ENCODE results near the gene EFEMP1.

Gene EFEMP1

DNA sequence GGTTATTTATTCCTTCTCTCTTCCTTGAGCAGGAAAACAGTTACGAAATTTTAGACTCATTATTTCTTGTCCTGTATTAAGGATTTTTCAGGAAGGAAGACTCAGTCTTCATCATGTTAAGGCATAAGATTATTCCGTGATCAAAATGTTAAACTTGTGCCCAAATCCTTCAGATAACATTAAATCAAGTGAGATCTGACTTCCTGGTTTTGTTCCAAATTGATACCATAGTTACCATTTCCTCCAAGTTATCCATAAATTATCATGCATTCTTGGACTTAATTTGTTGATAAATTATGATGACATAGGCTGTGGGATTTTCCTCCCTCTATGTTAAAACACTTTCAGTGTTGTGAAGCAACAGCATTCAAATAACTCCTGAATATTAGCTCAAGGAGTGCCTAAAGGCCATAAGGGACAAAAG lies 31.9 kb downstream of the EFEMP1 start:
- no peak for DNase-seq

DNA sequence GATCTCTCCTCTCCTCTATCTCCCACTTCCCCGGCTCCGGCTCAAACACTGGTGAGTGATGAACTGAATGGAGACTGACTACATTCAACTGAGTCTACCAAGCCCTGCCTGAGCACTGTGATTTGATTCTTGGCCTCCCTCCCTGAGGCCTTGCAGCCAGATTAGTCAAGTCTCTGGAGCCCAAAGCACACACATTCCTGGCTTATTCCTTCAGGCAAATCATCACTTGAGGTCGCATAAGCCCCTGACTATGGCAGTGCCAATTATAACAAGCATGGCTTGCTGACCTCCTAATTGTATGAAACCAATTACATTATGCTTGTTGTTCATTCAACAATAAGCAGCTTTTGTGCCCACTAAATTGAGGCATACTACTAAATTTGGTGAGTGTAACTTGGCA lies 34.6 kb downstream of the EFEMP1 start:
- no peak for DNase-seq

DNA sequence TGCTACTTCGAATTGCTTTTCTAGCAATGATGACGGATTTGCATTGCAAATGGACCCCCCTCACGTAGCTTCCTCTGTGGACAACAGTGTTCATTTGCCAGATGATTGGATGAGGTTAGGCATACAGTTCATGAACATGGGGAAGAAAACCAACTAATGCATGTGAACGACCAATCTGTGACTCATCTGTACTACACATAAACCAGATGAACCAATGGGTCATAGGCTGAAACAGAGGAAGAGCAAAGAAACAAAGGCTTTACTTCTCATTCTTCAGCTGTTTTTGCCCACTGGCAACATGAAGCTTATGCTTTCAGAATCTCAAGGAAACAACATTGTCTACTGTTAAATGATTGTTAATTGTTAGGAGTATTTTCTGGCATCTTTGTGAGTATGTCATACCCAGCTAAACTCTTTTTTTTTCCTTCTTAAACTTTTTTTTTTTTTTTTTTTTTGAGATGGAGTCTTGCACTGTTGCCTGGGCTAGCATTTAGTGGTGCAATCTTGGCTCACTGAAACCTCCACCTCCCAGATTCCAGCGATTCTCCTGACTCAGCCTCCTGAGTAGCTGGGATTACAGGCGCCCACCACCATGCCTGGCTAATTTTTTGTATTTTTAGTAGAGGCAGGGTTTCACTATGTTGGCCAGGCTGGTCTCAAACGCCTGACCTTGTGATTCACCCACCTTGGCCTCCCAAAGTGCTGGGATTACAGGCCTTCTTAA lies 35.5 kb downstream of the EFEMP1 start:
- DNase-seq = no peak

DNA sequence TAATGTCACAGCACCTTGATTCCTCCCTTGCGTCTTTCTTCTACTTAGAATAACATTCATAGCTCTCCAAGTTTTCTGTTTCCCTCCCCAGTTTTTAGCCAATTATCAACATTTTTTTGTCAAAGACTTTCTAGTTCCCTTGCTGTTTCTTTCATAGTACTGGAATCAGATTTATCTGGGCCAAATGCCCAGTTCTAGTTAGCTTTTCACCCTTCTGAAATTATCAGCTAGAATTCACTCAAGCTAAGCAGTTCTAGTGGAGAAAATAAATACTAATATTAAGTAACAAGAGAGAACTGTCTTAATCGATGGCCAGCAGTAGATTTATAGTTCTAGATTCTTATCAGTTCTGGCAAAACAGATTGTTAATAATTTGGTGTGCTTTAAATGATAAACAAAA lies 36.2 kb downstream of the EFEMP1 start:
- DNase-seq = no peak

DNA sequence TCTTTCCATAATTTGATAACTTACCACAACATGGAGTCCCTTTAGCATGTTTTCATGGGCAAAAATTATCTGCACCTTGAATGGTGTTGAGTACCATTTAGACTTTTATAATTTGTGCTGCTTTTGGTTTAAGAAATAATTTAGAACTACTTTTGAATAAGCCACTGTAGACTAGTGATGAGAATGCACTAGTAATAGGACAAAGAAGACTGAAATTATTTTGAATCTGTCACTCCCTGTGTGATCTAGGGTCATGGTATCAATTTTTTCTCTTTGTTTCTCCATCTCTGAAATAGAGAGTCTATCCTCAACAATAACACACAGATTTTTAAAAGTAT lies 37.7 kb downstream of the EFEMP1 start:
- DNase-seq = no peak

DNA sequence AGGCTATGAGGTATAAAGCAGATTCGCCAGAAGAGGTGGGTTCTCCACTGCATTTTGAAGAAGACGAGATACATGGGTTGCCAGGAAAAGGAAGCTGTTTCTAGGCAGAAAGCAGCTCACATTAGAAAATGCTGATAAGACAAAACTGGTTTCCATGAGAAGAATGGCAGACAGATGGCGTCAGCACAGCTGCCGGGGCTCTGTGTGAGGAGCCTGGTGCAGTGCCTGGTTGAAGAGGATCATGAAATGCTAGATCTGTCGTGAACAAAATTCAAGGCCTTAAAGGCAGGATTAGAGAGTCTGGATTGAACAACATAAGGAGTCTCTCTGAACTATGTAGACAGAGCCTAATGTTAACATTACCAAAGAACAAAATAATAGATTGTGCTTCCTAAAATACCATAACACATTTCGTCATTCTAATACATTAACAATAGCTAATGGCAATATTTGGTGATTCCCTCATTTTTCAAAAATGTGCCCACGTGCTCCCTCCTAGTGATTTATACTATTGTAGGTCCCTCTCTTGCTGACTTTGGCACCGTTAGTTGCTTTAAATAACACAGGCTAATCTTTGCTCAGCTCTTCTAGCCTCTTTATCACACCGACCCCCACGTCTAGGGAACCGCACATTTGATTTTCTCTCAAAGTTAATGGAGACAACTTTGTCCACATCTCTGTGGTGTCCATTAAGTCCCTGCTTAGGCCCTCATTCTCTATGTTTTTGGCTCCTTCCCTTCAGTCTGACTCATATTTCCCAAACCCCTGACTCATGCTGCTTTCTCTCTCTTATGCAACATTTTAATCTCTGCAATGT lies 38.2 kb downstream of the EFEMP1 start:
- DNase-seq = no peak

DNA sequence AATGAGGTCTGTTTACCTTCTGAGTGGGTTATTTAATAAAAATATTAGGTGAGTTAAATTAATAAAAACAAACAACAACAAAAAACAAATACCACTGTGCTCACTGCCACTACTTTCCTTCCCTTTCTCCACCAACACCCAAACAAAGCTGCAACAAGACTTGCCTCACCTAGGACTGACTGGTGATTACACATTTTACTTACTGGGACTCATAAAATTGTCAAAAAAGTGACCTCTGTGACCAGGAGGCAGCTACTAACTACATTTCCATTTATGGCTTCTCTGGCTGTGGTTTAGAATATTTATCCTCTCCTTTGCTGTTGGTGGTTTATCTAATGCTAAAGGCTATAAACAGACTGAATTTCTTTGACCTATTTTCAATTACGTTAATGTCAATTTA lies 39.8 kb downstream of the EFEMP1 start:
- no peak for DNase-seq

DNA sequence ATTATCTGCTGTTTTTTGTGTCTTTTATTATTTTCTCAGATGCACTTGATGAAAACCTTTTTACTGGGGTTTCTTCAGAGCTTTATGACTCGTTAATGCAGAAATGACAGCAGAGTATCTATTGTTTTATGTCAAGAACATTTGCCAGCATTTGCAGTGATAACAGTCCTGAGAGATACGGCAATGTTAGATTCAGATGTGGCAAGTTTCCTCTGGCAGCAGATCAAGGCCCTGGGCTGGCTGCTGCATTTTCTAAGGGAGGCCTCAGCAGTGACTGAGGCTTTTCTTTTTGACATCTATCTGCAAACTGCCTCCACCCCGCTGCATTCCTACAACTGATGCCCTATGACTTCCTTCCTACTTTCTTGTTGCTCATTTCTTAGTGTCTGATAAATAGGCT lies 40.2 kb downstream of the EFEMP1 start:
- no peak for DNase-seq

DNA sequence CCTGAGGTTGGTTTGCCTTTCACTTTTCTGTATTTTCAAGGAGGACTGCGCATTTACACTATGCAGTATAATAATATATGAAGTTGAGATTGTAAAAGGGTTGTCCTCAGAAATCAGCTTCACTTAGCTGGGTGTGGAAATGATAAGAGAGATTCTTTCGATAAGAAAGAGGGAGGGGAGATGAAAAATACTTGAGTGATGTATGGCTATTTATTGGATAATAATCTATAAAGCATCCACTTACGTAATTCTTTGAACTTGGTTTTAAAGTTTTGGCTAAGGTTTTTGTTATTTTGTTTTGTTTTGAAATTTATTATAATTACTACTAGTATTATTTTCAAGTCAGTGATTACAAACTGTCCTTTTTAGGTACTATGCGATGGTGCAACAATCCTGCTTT lies 40.6 kb downstream of the EFEMP1 start:
- DNase-seq = no peak

DNA sequence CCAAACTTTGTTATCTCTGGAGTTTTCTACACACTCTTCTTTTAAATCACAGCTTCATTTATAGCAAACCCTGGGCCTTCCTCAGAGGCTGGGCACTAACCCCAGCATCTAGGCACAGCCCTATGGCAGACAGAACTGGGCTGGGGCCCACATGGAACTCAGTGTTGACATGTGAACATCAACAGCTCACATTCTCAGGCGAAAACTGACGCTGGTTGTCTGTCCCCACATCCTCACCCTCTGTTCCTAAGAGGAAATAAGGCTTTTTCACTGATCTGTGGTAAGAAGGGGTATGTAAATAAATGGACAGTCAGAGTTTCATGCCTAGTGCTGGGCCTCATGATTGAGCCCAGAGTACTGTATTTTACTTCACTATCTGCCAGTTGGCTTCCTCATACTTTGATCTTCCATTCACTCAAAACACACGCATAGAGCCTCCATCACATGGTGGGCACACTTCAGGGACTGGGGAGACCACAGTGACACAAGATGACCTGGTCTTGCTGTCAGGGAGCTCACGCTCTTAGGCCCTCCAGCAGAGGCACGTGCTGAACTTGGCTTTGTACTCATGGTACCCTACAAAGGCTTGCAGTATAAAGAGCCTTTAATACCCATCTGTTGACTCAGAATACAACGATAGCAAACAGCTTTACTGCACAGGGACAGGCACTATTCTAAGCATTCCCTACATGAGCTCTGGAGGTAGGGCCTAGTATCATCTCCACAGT lies 43.0 kb downstream of the EFEMP1 start:
- DNase-seq = no peak

DNA sequence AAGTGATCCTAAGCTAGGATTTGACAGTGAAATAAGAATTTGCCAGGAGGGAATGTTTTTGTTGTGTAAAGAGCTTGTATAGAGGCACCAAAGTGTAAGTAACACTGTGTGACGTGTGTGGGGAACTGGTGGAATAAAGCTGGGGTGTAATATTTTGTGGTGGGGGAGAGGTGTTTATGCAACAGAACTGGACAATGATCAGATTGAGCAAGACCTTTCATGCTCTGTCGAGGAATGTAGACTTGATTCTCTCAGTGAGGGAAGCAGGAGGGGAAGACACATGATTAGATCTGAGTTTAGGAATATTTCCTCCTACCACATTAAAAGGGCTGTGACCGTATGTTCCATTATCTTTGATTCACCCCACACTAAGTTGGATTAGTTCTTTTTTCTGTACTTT lies 43.6 kb downstream of the EFEMP1 start:
- no peak for DNase-seq

DNA sequence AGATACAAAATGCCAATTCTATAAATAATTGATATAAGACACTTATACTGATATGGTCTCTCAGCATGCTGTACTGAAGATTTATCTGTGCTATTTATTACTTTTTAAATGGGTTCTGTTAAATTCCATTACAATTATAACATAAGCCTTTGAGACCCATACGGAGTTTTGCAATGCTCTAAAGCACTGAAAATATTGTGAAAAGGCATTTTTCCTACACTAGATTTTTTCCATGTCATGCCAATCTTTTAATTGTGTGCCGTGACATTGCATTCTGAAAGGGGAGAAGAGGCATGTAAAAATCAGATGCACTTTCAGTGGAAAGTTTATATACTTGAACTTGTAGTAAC lies 46.5 kb downstream of the EFEMP1 start:
- no peak for DNase-seq

DNA sequence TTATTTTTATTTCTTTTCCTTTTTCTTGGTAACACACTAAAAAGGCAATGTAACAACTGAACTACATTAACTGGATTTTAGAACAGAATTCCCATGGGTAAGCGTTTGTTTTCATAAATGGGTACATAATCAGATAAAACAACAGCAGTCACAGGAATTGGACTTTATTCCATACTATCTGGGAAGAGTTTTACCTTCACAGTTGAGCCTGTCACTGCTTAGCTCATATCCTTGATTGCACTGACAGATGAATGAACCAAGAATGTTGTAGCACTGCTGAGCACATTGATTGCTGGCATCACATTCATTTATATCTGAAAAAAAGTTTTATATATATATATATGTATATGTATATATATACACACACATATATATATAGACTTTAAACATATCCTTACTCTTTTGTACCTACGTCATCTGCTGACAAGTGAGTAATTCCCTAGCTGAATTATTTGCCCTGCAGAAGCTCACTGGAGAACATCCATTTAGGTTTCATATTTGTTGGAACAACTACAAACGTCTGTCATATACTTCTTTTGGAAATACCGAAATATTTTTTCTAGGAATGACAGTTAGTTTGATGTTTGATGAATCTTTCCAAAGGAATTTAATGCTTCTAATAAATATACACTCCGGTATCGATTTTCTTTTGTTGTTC lies 47.0 kb downstream of the EFEMP1 start:
- no peak for DNase-seq

DNA sequence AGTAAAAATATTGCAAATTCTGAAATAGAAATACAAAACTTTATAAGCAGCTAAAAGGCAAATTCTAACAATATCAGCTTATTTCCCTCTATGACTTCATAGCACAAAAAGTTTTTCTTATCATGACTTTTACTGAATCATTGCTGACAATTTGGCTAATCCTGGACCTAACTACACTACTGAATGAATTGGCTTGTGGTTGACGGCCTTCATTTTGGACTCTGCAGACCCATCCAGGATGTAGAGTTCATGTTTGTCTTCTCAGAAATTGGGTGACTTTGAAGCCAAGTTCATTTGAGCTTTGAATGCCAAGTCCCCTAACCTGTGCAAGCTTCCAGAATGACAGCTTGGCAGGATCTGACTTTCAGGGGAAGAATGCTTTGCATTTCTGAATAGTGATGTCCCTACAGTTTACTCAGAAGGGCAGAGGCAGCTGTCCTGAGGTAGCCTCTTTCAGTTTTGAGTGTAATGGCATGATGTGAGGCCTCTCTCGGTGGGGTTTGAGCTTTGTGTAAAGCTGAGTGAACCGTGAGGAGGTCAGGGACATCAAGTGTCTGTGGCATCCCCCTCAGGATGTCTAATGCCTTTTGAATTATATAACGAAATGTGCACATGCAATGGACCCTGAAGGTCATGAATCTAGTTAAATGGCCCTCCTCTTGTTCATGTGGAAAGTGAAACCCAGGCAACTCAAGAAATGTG lies 48.0 kb downstream of the EFEMP1 start:
- no peak for DNase-seq

DNA sequence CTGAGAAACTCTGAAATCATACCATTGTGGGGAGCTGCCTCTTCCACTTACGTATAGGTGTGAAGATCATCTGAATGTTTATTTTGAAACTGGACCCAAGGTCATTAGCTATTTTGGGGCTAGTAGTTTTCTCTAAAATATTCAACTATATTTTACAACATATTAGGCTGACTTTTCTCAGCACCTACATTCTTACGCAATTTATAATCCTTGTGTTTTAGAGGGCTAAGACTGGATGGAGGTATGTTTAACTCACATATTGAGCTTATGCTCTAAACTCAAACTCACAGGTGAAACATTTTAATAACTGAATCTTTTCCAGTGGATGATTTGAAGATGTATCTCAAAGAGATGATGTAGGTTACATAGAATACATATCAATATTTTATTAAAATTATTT lies 49.2 kb downstream of the EFEMP1 start:
- no peak for DNase-seq

DNA sequence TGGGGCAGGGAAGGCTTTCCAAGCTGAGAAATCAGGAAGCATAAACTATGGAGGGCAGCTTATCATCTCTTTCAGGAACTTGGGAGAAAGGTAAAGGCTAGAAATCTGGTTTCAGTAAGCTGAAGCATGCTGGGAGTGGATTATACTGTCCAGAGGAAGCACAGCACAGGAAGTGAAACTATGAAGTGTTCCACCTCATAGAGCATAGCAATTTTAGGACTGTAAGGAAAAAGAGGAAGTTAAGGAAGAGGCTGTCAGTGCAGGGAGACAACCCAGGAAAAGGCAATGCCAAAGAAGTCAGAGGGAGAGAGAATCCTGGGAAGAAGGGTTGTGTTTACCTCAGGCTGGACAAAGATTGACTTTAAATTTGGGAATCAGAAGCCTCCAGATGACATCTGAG lies 51.9 kb downstream of the EFEMP1 start:
- no peak for DNase-seq

DNA sequence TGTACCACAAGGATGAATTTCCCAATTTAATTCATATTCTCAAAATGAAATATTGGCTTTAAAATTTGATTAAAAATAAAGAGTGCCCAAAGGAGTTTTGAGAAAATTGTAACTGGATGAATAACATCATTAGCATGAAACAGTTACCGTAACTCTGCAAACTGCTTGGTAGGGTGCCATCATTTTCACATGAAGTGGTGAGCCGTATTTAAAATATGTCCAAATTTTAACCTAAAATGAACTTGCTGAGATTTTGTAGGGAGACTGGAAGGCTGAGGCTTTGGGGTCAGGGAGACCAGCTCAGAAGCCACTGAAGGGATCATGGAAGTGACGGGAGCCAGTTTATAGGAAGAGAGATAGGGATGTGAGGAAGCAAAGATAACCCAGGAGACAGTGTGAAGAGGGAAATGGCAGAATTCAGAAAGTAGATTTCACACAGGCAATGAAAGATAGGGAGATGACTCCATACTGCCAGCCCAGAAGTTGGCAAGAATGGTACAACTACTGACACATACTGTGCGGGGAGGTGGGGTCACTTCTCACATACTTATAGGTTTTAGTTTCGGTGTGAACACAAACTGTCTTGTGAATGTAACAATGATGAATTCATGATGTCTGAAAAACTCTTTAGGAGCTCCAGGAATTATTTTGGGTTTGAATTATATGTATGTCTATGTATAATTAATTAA lies 53.8 kb downstream of the EFEMP1 start:
- DNase-seq = no peak

DNA sequence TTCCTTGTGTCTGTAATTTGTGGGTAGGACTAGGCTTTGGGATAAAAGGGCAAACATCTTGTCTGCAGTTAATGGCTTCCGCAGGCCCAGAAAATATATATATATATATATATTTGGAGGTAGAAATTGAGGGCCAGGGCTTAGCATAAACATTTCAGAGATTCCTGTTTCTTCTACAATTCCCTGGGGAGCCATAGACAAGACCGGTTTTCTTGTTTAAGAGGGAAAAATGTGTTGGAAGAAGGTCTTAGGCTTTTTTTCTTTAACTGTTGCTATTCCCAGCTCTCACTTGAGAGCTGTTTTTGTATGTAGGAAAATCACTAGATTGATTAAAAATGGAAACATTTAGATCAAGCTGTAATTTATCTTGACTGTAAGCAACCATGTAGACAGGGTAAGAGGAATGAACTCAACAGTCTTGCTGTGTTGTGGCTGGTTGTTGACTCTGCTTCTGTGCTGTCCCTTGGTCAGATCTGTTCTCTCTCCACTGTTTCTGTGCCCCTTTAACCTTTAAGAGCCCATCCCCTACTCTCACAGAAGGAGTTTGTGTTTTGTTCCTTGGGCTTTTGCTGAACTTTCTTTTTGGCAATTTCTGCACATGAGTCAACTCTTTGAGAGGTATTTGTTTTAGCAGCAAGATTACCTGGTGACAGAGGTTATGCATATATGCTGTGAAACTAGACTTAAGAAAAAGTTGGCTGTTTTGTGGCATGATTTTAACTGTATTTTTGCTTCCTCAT lies 58.3 kb downstream of the EFEMP1 start:
- DNase-seq = no peak

DNA sequence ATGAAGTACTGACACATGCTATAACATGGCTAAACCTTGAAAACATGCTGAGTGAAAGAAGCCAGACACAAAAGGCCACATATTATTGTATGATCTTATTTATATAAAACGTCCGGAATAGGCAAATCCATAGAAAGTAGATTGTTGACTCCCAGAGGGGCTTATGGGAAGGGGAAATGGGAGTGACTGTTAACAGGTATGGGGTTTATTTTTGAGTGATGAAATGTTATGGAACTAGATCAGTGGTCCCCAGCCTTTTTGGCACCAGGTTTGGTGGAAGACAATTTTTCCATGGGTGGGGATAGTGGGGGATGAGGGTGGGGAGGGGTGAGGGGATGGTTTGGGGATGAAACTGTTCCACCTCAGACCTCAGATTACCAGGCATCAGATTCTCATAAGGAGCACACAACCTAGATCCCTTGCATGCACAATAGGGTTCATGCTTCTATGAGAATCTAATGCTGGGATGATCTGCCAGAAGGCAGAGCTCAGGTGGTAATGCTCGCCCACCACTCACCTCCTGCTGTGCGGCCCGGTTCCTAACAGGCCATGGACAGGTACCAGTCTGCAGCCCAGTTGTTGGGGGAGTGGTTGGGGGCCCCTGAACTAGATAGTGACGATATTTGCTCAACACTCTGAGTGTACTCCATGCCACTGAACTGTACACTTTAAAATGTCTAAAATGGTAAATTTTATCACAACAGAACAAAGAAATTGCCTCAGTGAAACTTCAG lies 59.1 kb downstream of the EFEMP1 start:
- no peak for DNase-seq

DNA sequence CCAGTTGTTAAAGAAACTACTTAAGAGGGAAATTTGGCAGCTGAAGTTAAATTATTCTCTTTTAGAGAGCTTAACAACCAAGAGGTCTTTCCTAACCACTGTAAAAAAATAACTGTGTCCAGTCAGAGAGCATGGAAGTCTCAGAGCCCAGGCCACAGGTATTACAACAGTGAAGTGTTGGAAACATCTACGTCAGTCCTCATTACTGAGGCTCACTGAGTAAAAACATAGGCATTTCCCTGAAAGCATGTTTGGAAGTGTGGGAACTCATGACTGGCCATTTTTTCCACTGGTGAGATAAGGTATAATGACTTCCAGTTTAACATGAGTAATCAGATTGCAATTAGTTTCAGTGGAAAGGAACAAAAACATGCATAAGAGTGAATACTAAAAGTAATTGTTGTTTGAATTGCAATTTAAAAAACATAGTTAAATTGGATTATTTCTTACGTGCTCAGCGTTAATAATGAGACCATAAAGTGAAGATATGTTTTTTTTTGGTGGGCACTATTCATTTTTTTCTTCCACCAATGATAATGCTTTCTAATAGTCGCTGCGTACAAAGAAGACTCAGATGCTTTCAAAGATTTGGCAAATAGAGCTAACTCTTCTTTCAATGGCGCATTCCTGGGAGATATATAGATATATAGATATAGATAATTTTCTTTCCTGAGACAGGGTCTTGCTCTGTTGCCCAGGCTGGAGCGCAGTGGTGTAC lies 60.8 kb downstream of the EFEMP1 start:
- DNase-seq = no peak

Data from GDM1 (cell line).